ENCODE data around the gene PHF14. TPM values are rescaled to one million over a fixed set of nuclear protein-coding genes. Genes with fewer than 3 reads are reported as not detected.

Gene PHF14
- total and polyA plus RNA-seq, 2 donors (not counting 3 experiments of a cell fraction or from before 2014, with no cell fraction given), result 8.8 to 43.4 TPM

GRCh38 chr7:10939911-10940703 lies 33.6 kb upstream of the PHF14 start:
- peak overlapping the region; percentile 92 for H3K4me2 ChIP-seq (ENCODE audit: insufficient read depth, low read length)
- H3K4me3 ChIP-seq (replicated peaks in 1 of 3; ENCODE audit: insufficient read depth in 1 of 3, low read depth in 1 of 3, low read length in 3 of 3), result peak overlapping the region; percentile 88 to 95 (median 91)
- ChIA-PET CTCF (interaction anchor here (0.6 to 2.3 kb wide), 4 partner anchors 35 to 403 kb away, joined by 3 to 15 read pairs (median 3); no protein-coding TSS in a partner anchor), POLR2A (interaction anchor here (0.7 to 1.7 kb wide), 2 partner anchors 25 to 34 kb away, joined by 3 to 9 read pairs; partner anchors contain the start of gene PHF14)
- intact Hi-C loops (cut with micrococcal nuclease) (loop anchor here (1.0 kb wide), 3 partner anchors 33 to 272 kb away; partner anchors contain the start of gene PHF14), dilution Hi-C loops (cut with MboI; ENCODE audit: extremely low pct_ligation_motif_present, low sequenced_read_pairs) (no loop called here)
- H4K20me1 ChIP-seq (replicated peaks; ENCODE audit: control insufficient read depth, extremely low read depth, insufficient read depth, low read length), result no peaks in the 10 kb centered on the region
- H3K4me1 ChIP-seq (ENCODE audit: control insufficient read depth, extremely low read depth, insufficient read depth, low read length), result peaks cover 16% of the 10 kb centered on the region
- peak overlapping the region; percentile 85 for H2AFZ ChIP-seq (ENCODE audit: low read depth, low read length)
- peak overlapping the region; percentile 99 for H3K27ac ChIP-seq (ENCODE audit: insufficient read depth, low read depth, low read length)
- TF ChIP-seq EZH2 (IDR thresholded peaks at IDR 0.05; ENCODE audit: borderline replicate concordance, low read depth, low read length, severe bottlenecking) (no peak), GATA2 (IDR thresholded peaks at IDR 0.05; ENCODE audit: insufficient read depth, insufficient read length, low read depth, low read length) (no peak), JUN (IDR thresholded peaks at IDR 0.05; ENCODE audit: borderline replicate concordance, insufficient read depth, insufficient read length, low read depth) (no peak), MYC (IDR thresholded peaks at IDR 0.05; ENCODE audit: low read depth, low read length) (no peak), MAX (IDR thresholded peaks at IDR 0.05; ENCODE audit: insufficient read depth, insufficient read length) (peak; percentile 59), FOS (IDR thresholded peaks at IDR 0.05; ENCODE audit: borderline replicate concordance, insufficient read depth, low read length) (no peak), POLR2A (IDR thresholded peaks at IDR 0.05; ENCODE audit: low read depth, low read length) (peak; percentile 96), CTCF (IDR thresholded peaks at IDR 0.05; ENCODE audit: extremely low read depth in 1 of 2, insufficient read depth in 1 of 2, low read depth in 1 of 2, low read length in 2 of 2) (no peak), POLR2AphosphoS5 (IDR thresholded peaks at IDR 0.05; ENCODE audit: insufficient read depth, low read depth, low read length) (peak; percentile 79)
- H3K9ac ChIP-seq (replicated peaks; ENCODE audit: extremely low read depth, insufficient read depth, low read length), result peak overlapping the region; percentile 99
- peaks cover 26% of the 10 kb centered on the region for H3K79me2 ChIP-seq (ENCODE audit: control insufficient read depth, insufficient read depth, low read length)
- no peaks in the 10 kb centered on the region for H3K9me1 ChIP-seq (replicated peaks; ENCODE audit: control insufficient read depth, extremely low read depth, insufficient read depth, low read length)
- DNase-seq (ENCODE audit: low read depth, low spot score) (peak; percentile 96), FAIRE-seq (peak; percentile 97)
- H3K9me3 ChIP-seq (replicated peaks; ENCODE audit: control insufficient read depth, insufficient read depth, low read length), result no peaks in the 10 kb centered on the region
- BruUV-seq (replicated peaks), result no TSS peak
- peaks cover 0 to 3% of the 10 kb centered on the region in 2 experiments for H3K36me3 ChIP-seq (ENCODE audit: control insufficient read depth in 2 of 2, extremely low read depth in 1 of 2, insufficient read depth in 2 of 2, low read length in 2 of 2)
- H3K27me3 ChIP-seq (ENCODE audit: control insufficient read depth in 2 of 2, insufficient read depth in 2 of 2, low read length in 2 of 2), result no peaks in the 10 kb centered on the region
